GM10847 (cell line): Measurements from ENCODE around the gene SLX4.

Source experiments
- POLR2A ChIP-seq: IDR thresholded peaks from 2 replicates; pipeline ENCODE4 v1.6.1; 2011; ENCODE audit not compliant: insufficient read length; ENCODE audit errors: extremely low read depth

The SLX4 gene

GRCh38 chr16:3594316-3595109, 16.9 kb downstream of the SLX4 start:
- TF ChIP-seq POLR2A, result no peak

GRCh38 chr16:3592559-3592958, 18.8 kb downstream of the SLX4 start:
- TF ChIP-seq POLR2A, result no peak

GRCh38 chr16:3591991-3592390, 19.4 kb downstream of the SLX4 start:
- TF ChIP-seq POLR2A, result no peak

- TF ChIP-seq POLR2A, result no peak
These were observed 20.0 kb downstream of the SLX4 start for GRCh38 chr16:3591436-3591803.

GRCh38 chr16:3590736-3591435, 20.5 kb downstream of the SLX4 start:
- no peak for TF ChIP-seq POLR2A

- TF ChIP-seq POLR2A, result no peak
These were observed 21.3 kb downstream of the SLX4 start for GRCh38 chr16:3589991-3590701.

- TF ChIP-seq POLR2A, result no peak
These were observed 21.9 kb downstream of the SLX4 start for GRCh38 chr16:3589441-3589921.

GRCh38 chr16:3589001-3589400, 22.4 kb downstream of the SLX4 start:
- TF ChIP-seq POLR2A, result no peak

- TF ChIP-seq POLR2A, result no peak
These were observed 23.8 kb downstream of the SLX4 start for GRCh38 chr16:3587547-3588110.

GRCh38 chr16:3584412-3584811, 27.0 kb downstream of the SLX4 start:
- no peak for TF ChIP-seq POLR2A

GRCh38 chr16:3583303-3584038, 27.9 kb downstream of the SLX4 start:
- no peak for TF ChIP-seq POLR2A

- TF ChIP-seq POLR2A, result no peak
These were observed 28.9 kb downstream of the SLX4 start for GRCh38 chr16:3582276-3583165.

- no peak for TF ChIP-seq POLR2A
These were observed 30.0 kb downstream of the SLX4 start for GRCh38 chr16:3581392-3581791.

GRCh38 chr16:3580686-3581085, 30.7 kb downstream of the SLX4 start:
- TF ChIP-seq POLR2A, result no peak
